H1 (cell line): ENCODE data around the gene GLIPR1. TPM values are rescaled to one million over a fixed set of nuclear protein-coding genes. Genes with fewer than 3 reads are reported as not detected.

Experiments
- CTCF ChIA-PET: fragments of 300-600 bp; sonication (Branson Sonifier 250); formaldehyde crosslinking; loops from one replicate; lab custom pipeline; 2021; ENCODE audit not compliant: partially characterized antibody; lab: Charles Lee
- POLR2A ChIA-PET: fragments of 300-600 bp; sonication (Branson Sonifier 250); formaldehyde crosslinking; loops from one replicate; lab custom pipeline; 2021; ENCODE audit warnings: inconsistent platforms; ENCODE audit not compliant: partially characterized antibody; lab: Charles Lee
- DNase-seq, 2 experiments: peaks; one replicate each; pipeline versions ENCODE4 v3.0.0 to v3.0.0-alpha.2; 2010 to 2022; ENCODE audit warnings: low spot score in 2 of 2, low read depth in 1 of 2, mixed read lengths in 1 of 2
- FAIRE-seq: peaks from 2 replicates; lab custom pipeline; 2011; peaks lifted over from hg19 to GRCh38; lab: Jason Lieb, UNC
- H2AFZ ChIP-seq: 2 replicates; pipeline ENCODE4 v1.8.1; 2012; ENCODE audit warnings: low read length, inconsistent platforms
- H2AK5ac ChIP-seq: 2 replicates; pipeline ENCODE4 v1.6.1; 2013; ENCODE audit warnings: low read depth, low read length
- H2BK120ac ChIP-seq: replicated peaks from 2 replicates; pipeline ENCODE3; 2013; ENCODE audit warnings: low read depth, low read length, inconsistent platforms
- H2BK12ac ChIP-seq: 2 replicates; pipeline ENCODE4 v1.6.1; 2013; ENCODE audit warnings: low read depth, low read length
- H2BK15ac ChIP-seq: 2 replicates; pipeline ENCODE4 v1.6.1; 2013; ENCODE audit warnings: low read length
- H2BK20ac ChIP-seq: 2 replicates; pipeline ENCODE4 v1.6.1; 2013; ENCODE audit warnings: low read length
- H2BK5ac ChIP-seq: 2 replicates; pipeline ENCODE4 v1.6.1; 2013; ENCODE audit warnings: low read depth, low read length
- H3K14ac ChIP-seq: 2 replicates; pipeline ENCODE4 v1.6.1; 2013; ENCODE audit warnings: inconsistent platforms; ENCODE audit not compliant: insufficient read length
- H3K18ac ChIP-seq: 2 replicates; pipeline ENCODE4 v1.6.1; 2013; ENCODE audit warnings: low read length; ENCODE audit errors: extremely low read depth
- H3K23ac ChIP-seq: 2 replicates; pipeline ENCODE4 v1.6.1; 2013; ENCODE audit warnings: inconsistent platforms; ENCODE audit not compliant: insufficient read length
- H3K23me2 ChIP-seq: 2 replicates; pipeline ENCODE4 v1.6.1; 2013; ENCODE audit warnings: low read depth, low read length
- H3K27ac ChIP-seq: 2 replicates; pipeline ENCODE4 v1.6.1; 2011; ENCODE audit warnings: low read depth, low read length, inconsistent platforms
- H3K27me3 ChIP-seq, 4 experiments: replicated peaks in 1 of 4; 1 replicate in 1 of 4; 2 replicates in 3 of 4; pipeline versions ENCODE4 v1.6.1 to v1.8.1; 2011 to 2013; ENCODE audit warnings: low read length in 3 of 4, mild to moderate bottlenecking in 3 of 4, inconsistent platforms in 2 of 4, mixed read lengths in 2 of 4, moderate library complexity in 1 of 4; ENCODE audit not compliant: control insufficient read depth in 3 of 4, insufficient read depth in 3 of 4; ENCODE audit errors: extremely low read depth in 1 of 4
- H3K36me3 ChIP-seq, 4 experiments: 2 replicates each; pipeline versions ENCODE4 v1.6.1 to v1.8.1; 2011 to 2013; ENCODE audit warnings: mild to moderate bottlenecking in 4 of 4, low read length in 3 of 4, moderate library complexity in 2 of 4, control low read depth in 1 of 4, inconsistent platforms in 1 of 4; ENCODE audit not compliant: insufficient read depth in 4 of 4, control insufficient read depth in 2 of 4
- H3K4ac ChIP-seq: replicated peaks from 2 replicates; pipeline ENCODE3; 2013; ENCODE audit warnings: low read length, low read depth, mixed read lengths, inconsistent platforms; ENCODE audit not compliant: insufficient read length
- H3K4me1 ChIP-seq, 4 experiments: replicated peaks in 1 of 4; 1 replicate in 1 of 4; 2 replicates in 3 of 4; pipeline versions ENCODE4 v1.6.1 to v1.8.1; 2011 to 2013; ENCODE audit warnings: low read length in 3 of 4, inconsistent platforms in 2 of 4, mixed read lengths in 1 of 4; ENCODE audit not compliant: insufficient read depth in 4 of 4, control insufficient read depth in 3 of 4
- H3K4me2 ChIP-seq, 2 experiments: 2 replicates each; pipeline versions ENCODE4 v1.6.1 to v1.8.1; 2011 to 2013; ENCODE audit warnings: low read depth in 2 of 2, low read length in 2 of 2, control low read depth in 1 of 2, inconsistent platforms in 1 of 2, mild to moderate bottlenecking in 1 of 2; ENCODE audit not compliant: insufficient read depth in 1 of 2
- H3K4me3 ChIP-seq, 4 experiments: fragments of 200-600, 300-600 bp in 1 of 4; sonication (generic), shearing (Covaris generic), sonication (Bioruptor Twin) in 1 of 4; 2 replicates each; pipeline versions ENCODE4 v1.5.1 to v1.8.1; 2011 to 2016; ENCODE audit warnings: low read length in 4 of 4, low read depth in 3 of 4, control low read depth in 2 of 4, inconsistent platforms in 2 of 4, mild to moderate bottlenecking in 2 of 4, mixed read lengths in 1 of 4, moderate library complexity in 1 of 4; ENCODE audit not compliant: insufficient read depth in 2 of 4; ENCODE audit errors: extremely low read depth in 1 of 4
- H3K56ac ChIP-seq: replicated peaks from 2 replicates; pipeline ENCODE3; 2013; ENCODE audit warnings: low read depth, mild to moderate bottlenecking, mixed read lengths, low read length, inconsistent platforms; ENCODE audit not compliant: insufficient read length
- H3K79me1 ChIP-seq: 2 replicates; pipeline ENCODE4 v1.6.1; 2013; ENCODE audit warnings: low read depth, low read length, control low read depth
- H3K79me2 ChIP-seq, 2 experiments: 2 replicates each; pipeline versions ENCODE4 v1.6.1 to v1.8.1; 2012 to 2013; ENCODE audit warnings: low read length in 2 of 2, mild to moderate bottlenecking in 2 of 2, inconsistent platforms in 1 of 2; ENCODE audit not compliant: insufficient read depth in 2 of 2, control insufficient read depth in 1 of 2
- H3K9ac ChIP-seq, 4 experiments: replicated peaks in 1 of 4; 1 replicate in 1 of 4; 2 replicates in 3 of 4; pipeline versions ENCODE4 v1.6.1 to v1.8.1; 2011 to 2013; ENCODE audit warnings: low read depth in 3 of 4, low read length in 3 of 4, control low read depth in 2 of 4, mild to moderate bottlenecking in 2 of 4, moderate library complexity in 2 of 4, inconsistent platforms in 1 of 4; ENCODE audit errors: extremely low read depth in 1 of 4
- H3K9me3 ChIP-seq, 2 experiments: 2 replicates each; pipeline versions ENCODE4 v1.6.1 to v1.8.1; 2012 to 2013; ENCODE audit warnings: mild to moderate bottlenecking in 2 of 2, moderate library complexity in 2 of 2, control low read depth in 1 of 2, inconsistent platforms in 1 of 2, low read depth in 1 of 2, low read length in 1 of 2, mixed read lengths in 1 of 2; ENCODE audit not compliant: insufficient read depth in 2 of 2
- H4K20me1 ChIP-seq, 2 experiments: replicated peaks in 1 of 2; 2 replicates each; pipeline versions ENCODE3 to v1.8.1; 2011 to 2013; ENCODE audit warnings: inconsistent platforms in 2 of 2, low read length in 2 of 2, mild to moderate bottlenecking in 1 of 2; ENCODE audit not compliant: insufficient read depth in 2 of 2, control insufficient read depth in 1 of 2
- H4K5ac ChIP-seq: 2 replicates; pipeline ENCODE4 v1.6.1; 2013; ENCODE audit warnings: low read length, low read depth, mixed read lengths, inconsistent platforms; ENCODE audit not compliant: insufficient read length
- H4K8ac ChIP-seq: 2 replicates; pipeline ENCODE4 v1.8.0; 2013; ENCODE audit warnings: mild to moderate bottlenecking, moderate library complexity, low read length, inconsistent platforms; ENCODE audit not compliant: insufficient read depth; ENCODE audit errors: extremely low read depth
- H4K91ac ChIP-seq: replicated peaks from 2 replicates; pipeline ENCODE3; 2013; ENCODE audit warnings: low read length, mixed read lengths, inconsistent platforms; ENCODE audit not compliant: insufficient read length
- ASH2L ChIP-seq: fragments of 200-600, 300-600 bp; sonication (generic); IDR thresholded peaks from one replicate; pipeline ENCODE4 v1.7.1; 2017; ENCODE audit warnings: low read length
- ATF3 ChIP-seq: IDR thresholded peaks from 2 replicates; pipeline ENCODE4 v1.6.1; 2011; ENCODE audit warnings: low read depth, mild to moderate bottlenecking, low read length; ENCODE audit not compliant: insufficient read depth
- BCL11A ChIP-seq, 2 experiments: IDR thresholded peaks; one replicate each; pipeline ENCODE4 v1.6.1; 2011; ENCODE audit warnings: low read depth in 2 of 2, low read length in 2 of 2, mild to moderate bottlenecking in 2 of 2
- CBX8 ChIP-seq: fragments of 300-800, 300-1000 bp; sonication (generic); IDR thresholded peaks from 2 replicates; pipeline ENCODE4 v1.7.1; 2016; ENCODE audit warnings: low read depth, low read length, borderline replicate concordance
- EP300 ChIP-seq, 2 experiments: IDR thresholded peaks; 1 replicate in 1 of 2; 2 replicates in 1 of 2; pipeline ENCODE4 v1.6.1; 2011 to 2012; ENCODE audit warnings: low read depth in 2 of 2, low read length in 2 of 2, mild to moderate bottlenecking in 2 of 2, borderline replicate concordance in 1 of 2, inconsistent platforms in 1 of 2, moderate library complexity in 1 of 2
- KDM4A ChIP-seq: IDR thresholded peaks from one replicate; pipeline ENCODE4 v1.7.1; 2012; ENCODE audit warnings: low read depth, mild to moderate bottlenecking, moderate library complexity, low read length, inconsistent platforms; ENCODE audit not compliant: severe bottlenecking
- POU5F1 ChIP-seq: IDR thresholded peaks from 2 replicates; pipeline ENCODE4 v1.6.1; 2011; ENCODE audit warnings: low read depth, mild to moderate bottlenecking, low read length, moderate library complexity
- SIN3A ChIP-seq, 2 experiments: IDR thresholded peaks in 1 of 2; conservative IDR thresholded peaks in 1 of 2; 2 replicates each; pipeline ENCODE4 v1.6.1; 2011 to 2012; ENCODE audit warnings: low read length in 2 of 2, improper control_type of control experiment in 1 of 2, low read depth in 1 of 2, mild to moderate bottlenecking in 1 of 2
- SUZ12 ChIP-seq: fragments of 200-600 bp; sonication (generic); IDR thresholded peaks from 2 replicates; pipeline ENCODE4 v1.6.1; 2012; ENCODE audit warnings: mild to moderate bottlenecking, inconsistent platforms, low read length, moderate library complexity, mixed read lengths
- TCF12 ChIP-seq: IDR thresholded peaks from 2 replicates; pipeline ENCODE4 v1.6.1; 2011; ENCODE audit warnings: low read depth, mild to moderate bottlenecking, low read length
- WGBS, 2 experiments: shearing (Covaris generic) in 1 of 2; methylation state at CpG; one replicate each; pipeline versions ENCODE4 v1.1.6 to v1.1.7; 2013 to 2015; ENCODE audit warnings: low lambda C conversion rate in 2 of 2, mixed read lengths in 2 of 2, inconsistent platforms in 1 of 2, low coverage in 1 of 2, missing lambda C conversion rate in 1 of 2; ENCODE audit not compliant: insufficient replicate concordance in 2 of 2, insufficient coverage in 1 of 2, insufficient read length in 1 of 2; ENCODE audit errors: extremely low coverage in 1 of 2, missing lambda C conversion rate in 1 of 2; 5-methylcytosine and 5-hydroxymethylcytosine counted together
- polyA plus RNA-seq, 7 experiments: library from polyadenylated mRNA; depleted of rRNA in 3 of 7; stranded (reverse) in 5 of 7; unstranded in 2 of 7; fragments of >200 nt in 5 of 7; fragments of 200-250 nt in 2 of 7; gene quantifications; 1 replicate in 5 of 7; 2 replicates in 1 of 7; 4 replicates in 1 of 7; pipeline versions ENCODE4 v1.2.1 to v1.2.3, GENCODE V29; 2011 to 2013; ENCODE audit warnings: missing spikeins in 2 of 7, mixed read lengths in 2 of 7
- total RNA-seq: library from RNA; stranded (reverse); fragmentation: NEBNext Ultra II Directional; extraction: Animal tissue kit (Norgen Biotek cat#: 25700); gene quantifications from 2 replicates; pipeline ENCODE4 v1.2.1, GENCODE V29; 2021

Gene GLIPR1
- total and polyA plus RNA-seq, 2 of the 8 experiments (the other 6 are each of a cell fraction or from before 2014, with no cell fraction given), result 0.23 to 1.5 TPM

- Histone ChIP-seq H3K4me3 (no peak overlapping the region), H2AK5ac (no peak overlapping the region), H3K36me3 (no peaks in the 10 kb centered on the region), H3K9ac (no peak overlapping the region), H3K14ac (no peak overlapping the region), H2AFZ (no peak overlapping the region), H4K20me1 (no peaks in the 10 kb centered on the region), H3K4me1 (peaks cover 0 to 11% (median 5%) of the 10 kb centered on the region in 4 experiments; a peak in 5 of 7 replicates), H2BK120ac (no peak overlapping the region), H4K91ac (no peak overlapping the region), H3K56ac (no peak overlapping the region), H3K4me2 (no peak overlapping the region), H3K4ac (no peak overlapping the region), H4K5ac (no peak overlapping the region), H2BK12ac (0 out of 2 replicates have a peak overlapping the region, but pooled peaks have one; percentile 30), H4K8ac (no peak overlapping the region), H2BK5ac (no peak overlapping the region), H2BK20ac (no peak overlapping the region), H3K79me2 (no peaks in the 10 kb centered on the region), H3K79me1 (no peaks in the 10 kb centered on the region), H3K23me2 (no peaks in the 10 kb centered on the region), H3K27ac (no peak overlapping the region), H3K9me3 (no peaks in the 10 kb centered on the region), H2BK15ac (no peak overlapping the region), H3K27me3 (no peaks in the 10 kb centered on the region), H3K23ac (no peak overlapping the region), H3K18ac (no peak overlapping the region)
- ChIA-PET POLR2A (no interaction called here), CTCF (interaction anchor here (1.4 to 3.9 kb wide), 7 partner anchors 7 to 151 kb away, joined by 3 to 40 read pairs (median 18); no protein-coding TSS in a partner anchor)
- WGBS, 2 experiments, result 91% methylated on average over 4 of the region's 4 CpGs; no CpG with 5 or more reads in 1 of the 2 experiments
- FAIRE-seq (no peak), DNase-seq (no peak)
- no peak for TF ChIP-seq SUZ12
- TF ChIP-seq EP300 (IDR thresholded peaks at IDR 0.05; ENCODE audit: borderline replicate concordance in 1 of 2, low read depth in 2 of 2, low read length in 2 of 2), result no peak
- no peak for TF ChIP-seq SIN3A (conservative IDR thresholded peaks at IDR 0.05 in 1 of 2, IDR thresholded peaks at IDR 0.05 in 1 of 2; ENCODE audit: low read depth in 1 of 2, low read length in 2 of 2)
- TF ChIP-seq KDM4A, result no peak
- no peak for TF ChIP-seq ASH2L
- TF ChIP-seq ATF3, result no peak
- TF ChIP-seq POU5F1, result no peak
- TF ChIP-seq BCL11A (IDR thresholded peaks at IDR 0.05; ENCODE audit: low read depth in 2 of 2, low read length in 2 of 2), result no peak
- TF ChIP-seq CBX8, result no peak
- no peak for TF ChIP-seq TCF12
Observed at GRCh38 chr12:75482646-75483045, 2.1 kb downstream of the GLIPR1 start.
